ENCODE measurements around the gene CKM. TPM values are rescaled to one million over a fixed set of nuclear protein-coding genes. Genes with fewer than 3 reads are reported as not detected.

Gene CKM
- not detected in 2 replicates for total RNA-seq (2014; rRNA removed; shearing (Covaris generic); ENCODE audit: low replicate concordance)

DNA sequence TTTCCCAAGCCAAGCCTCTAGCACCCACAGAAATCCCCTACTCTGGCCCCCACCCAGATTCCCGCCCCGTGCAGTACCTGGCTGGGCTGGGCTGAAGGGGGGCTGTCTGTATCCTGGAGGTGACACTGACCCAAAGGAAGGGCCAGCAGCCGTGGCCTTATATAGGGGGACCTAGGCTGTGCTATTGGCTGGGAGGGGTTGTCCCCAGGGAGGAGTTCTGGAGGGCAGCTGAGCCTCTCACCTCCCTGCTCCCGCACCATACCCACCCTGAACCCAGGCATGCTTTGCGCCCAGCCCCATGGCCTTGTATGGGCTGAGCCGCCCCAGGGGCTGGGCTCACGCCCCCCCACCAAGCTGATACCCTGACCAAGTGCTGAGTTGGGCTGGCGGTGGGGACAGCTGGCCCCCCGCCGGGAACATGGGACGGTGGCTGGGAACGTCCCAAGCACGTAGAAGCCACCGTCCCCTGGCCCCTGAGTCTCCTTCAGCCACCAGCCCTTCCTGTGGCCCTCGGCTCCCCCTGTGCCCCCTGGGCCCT lies at the start of gene CKM:
TSS of gene CKM (minus strand) at position 132 of the 538 bp plus-strand sequence. CDS start 3,162 bp downstream, outside the sequence.
- DNase-seq = no peak
- H3K36me3 ChIP-seq = no peaks in the 10 kb centered on the region
- H3K4me3 ChIP-seq = no peak within 1 kb of the TSS
- no peaks in the 10 kb centered on the region for H3K9me3 ChIP-seq
- H3K27me3 ChIP-seq = no peaks in the 10 kb centered on the region; the same call in 1 of the 2 replicates

DNA sequence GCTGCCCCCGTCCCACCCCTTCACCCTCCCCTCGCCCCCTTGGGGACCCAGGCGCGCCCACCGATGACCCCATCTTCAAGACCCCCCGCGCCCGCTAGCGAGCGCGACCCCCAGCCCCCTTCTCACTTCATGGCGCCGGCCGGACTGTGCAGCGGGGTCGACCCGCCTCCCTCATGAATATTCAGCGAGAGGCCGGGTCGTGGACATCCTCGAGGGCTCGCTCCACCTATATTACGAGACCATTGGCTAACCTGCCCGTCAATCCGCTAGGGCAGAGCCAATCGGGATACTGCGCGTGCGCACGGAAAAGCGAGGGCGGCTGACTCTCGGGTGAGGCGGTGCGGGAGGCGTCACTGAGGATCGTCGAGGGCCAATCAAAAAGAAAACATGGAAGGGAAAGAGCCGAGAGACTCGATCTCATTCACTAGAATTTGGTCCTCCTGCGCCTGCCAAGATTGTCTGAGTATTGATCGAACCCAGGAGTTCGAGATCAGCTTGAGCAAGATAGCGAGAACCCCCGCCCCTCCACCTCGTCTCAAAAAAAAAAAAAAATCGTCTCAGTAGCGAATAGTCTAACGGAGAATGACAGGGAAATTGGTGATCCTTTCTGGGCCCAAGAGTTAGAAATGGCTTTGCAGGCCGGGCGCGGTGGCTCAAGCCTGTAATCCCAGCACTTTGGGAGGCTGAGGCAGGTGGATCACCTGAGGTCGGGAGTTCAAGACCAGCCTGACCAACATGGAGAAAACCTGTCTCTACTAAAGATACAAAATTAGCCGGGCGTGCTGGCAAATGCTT lies 47.9 kb upstream of the CKM start, which contains the start of gene ERCC2:
TSS of gene ERCC2 (minus strand) at position 164 of the 795 bp plus-strand sequence. CDS start at position 131, 33 bp downstream.
- H3K9me3 ChIP-seq = no peaks in the 10 kb centered on the region
- peak within 1 kb of the TSS; percentile 76 for H3K4me3 ChIP-seq
- no peaks in the 10 kb centered on the region for H3K27me3 ChIP-seq
- peak; percentile 99 for DNase-seq
- H3K36me3 ChIP-seq = peaks cover 30% of the 10 kb centered on the region

DNA sequence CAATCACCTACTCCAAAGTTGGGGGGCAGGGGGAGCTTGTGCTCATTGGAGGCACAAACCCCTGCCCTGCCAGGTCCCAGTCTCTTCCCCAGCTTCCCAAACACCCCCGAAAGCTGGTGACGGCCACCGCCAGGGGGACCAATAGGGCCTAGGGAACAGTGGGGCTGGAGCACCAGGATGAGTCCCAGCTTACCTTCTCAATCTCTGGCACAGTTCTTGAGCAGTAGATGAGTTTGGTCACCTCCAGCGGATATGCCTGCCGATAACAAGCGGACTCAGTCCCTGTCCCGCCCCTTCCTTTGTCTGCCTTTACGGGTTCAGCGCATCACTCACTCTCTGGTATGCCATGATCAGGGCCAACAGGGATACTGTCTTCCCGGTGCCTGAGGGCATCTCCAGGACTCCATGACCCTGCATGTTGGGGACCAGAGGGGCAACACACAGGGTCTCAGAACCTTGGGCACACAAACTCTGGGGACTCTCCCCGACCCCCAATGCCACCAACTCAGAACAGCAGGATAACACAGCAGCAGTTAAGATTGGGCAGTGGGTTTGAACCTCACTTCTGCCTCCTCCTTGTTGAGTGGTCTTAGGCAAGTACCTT lies 46.2 kb upstream of the CKM start:
- peak overlapping the region; percentile 76 for H3K4me3 ChIP-seq
- no peak for DNase-seq
- no peaks in the 10 kb centered on the region for H3K9me3 ChIP-seq
- H3K36me3 ChIP-seq = peaks cover 43% of the 10 kb centered on the region
- no peaks in the 10 kb centered on the region for H3K27me3 ChIP-seq

DNA sequence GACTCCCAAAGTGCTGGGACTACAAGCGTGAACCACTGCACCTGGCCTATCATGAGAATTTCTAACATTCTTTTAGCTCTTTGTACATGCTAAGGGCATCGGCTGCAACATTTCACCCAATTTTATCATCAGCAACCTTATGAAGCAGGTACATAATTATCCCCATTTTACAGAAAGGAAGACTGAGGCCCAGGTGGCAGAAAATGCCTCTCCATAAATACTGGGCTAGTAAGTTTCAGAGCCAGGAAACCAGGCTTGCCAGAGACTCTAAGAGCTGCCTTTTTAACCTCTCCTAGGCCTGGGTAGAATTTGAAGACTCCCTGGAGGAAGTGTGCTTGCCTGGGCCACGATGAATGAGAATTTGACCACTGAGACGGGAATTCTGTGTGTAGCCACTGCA lies 45.5 kb upstream of the CKM start:
- Histone ChIP-seq H3K9me3 (no peaks in the 10 kb centered on the region), H3K27me3 (no peaks in the 10 kb centered on the region), H3K36me3 (peaks cover 48% of the 10 kb centered on the region), H3K4me3 (no peak overlapping the region; the same call in 1 of the 2 replicates)
- DNase-seq = no peak

DNA sequence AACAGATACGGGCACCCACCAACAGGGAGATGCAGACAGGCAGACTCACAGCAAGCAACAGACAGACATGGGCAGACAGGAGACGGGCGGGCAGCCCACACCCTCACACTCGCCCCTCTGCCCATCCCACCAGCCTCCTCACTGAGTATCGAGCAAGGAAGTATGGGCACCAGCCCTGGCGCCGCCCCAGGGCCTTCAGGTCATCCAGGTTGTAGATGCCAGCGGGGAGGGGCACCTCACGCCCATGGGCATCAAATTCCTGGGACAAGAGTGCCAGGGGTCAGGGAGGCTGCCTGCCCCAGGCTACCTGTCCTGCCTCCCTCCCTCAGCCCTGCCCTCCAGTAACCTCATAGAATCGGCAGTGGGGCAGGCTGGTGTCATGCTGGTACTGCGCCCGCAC lies 42.0 kb upstream of the CKM start:
- no peaks in the 10 kb centered on the region for H3K9me3 ChIP-seq
- no peaks in the 10 kb centered on the region for H3K27me3 ChIP-seq
- H3K4me3 ChIP-seq = no peak overlapping the region
- no peak for DNase-seq
- H3K36me3 ChIP-seq = peaks cover 74% of the 10 kb centered on the region

DNA sequence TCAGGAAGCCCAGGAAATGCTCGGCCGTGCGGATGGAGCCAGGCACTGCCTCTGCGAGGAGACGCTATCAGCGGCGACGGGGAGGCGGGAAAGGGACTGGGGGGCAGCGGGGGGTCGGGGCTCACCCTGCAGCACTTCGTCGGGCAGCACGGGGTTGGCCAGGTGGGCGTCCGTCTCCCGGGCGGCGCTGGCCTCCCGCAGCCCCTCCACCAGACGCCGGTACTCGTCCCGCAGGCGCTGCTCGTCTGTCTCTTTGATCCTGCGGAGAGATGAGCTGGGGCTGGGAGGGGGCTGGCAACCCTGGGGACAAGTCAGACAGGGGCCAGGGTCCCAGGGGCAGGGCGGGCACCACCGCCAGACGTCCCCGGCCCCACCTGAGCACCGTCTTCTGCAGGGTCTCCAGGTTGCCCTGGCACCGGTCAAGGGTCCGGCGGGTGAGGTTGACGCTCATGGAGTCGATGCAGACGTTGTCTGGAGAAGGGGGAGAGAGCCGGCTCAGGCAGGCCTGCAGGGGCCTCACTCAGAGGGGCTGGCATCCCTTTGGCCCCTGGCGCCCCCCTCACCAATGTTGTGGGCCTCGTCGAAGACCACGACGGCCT lies 41.3 kb upstream of the CKM start:
- H3K36me3 ChIP-seq = peaks cover 78% of the 10 kb centered on the region
- H3K9me3 ChIP-seq = no peaks in the 10 kb centered on the region
- no peak for DNase-seq
- no peak overlapping the region for H3K4me3 ChIP-seq
- no peaks in the 10 kb centered on the region for H3K27me3 ChIP-seq

DNA sequence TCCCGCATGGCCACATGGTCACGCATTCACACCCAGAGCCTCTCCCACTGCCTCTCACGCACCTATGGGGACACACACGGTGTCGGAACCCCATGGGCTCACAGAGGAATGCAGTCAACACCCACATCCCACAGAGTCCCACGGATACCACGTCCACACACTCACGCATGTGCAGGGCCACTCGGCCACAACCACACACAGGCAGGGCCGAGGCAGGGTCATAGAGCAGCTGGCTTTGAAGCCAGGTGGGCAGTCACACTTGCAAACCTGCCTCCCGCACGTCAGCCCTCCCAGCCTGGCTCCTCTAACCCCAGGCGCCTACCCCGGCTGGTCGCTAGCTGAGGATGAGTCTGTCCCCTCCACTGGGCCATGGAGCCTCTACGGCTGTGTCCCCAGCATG lies 39.6 kb upstream of the CKM start:
- H3K4me3 ChIP-seq = no peak overlapping the region
- H3K27me3 ChIP-seq = no peaks in the 10 kb centered on the region
- no peaks in the 10 kb centered on the region for H3K9me3 ChIP-seq
- no peak for DNase-seq
- H3K36me3 ChIP-seq = peaks cover 83% of the 10 kb centered on the region

DNA sequence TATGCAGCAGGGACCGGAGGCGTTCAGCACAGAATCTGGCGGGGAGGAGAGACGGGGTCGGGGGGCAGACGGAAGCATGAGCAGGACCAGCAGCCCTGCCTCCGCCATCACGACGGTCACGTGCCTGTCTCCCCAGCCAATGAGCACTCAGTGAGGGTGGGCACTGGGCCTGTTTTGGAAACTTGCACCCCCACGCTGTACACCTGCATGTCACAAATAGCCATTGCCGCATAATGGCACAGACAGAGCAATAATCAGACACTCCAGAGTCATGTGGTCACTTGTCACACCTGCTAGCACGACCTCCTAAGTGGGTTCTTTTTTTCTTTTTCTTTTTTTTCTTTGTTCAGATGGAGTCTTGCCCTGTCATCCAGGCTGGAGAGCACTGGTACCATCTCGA lies 38.9 kb upstream of the CKM start:
- no peak for DNase-seq
- no peaks in the 10 kb centered on the region for H3K27me3 ChIP-seq
- H3K9me3 ChIP-seq = no peaks in the 10 kb centered on the region
- H3K36me3 ChIP-seq = peaks cover 84% of the 10 kb centered on the region
- H3K4me3 ChIP-seq = no peak overlapping the region

DNA sequence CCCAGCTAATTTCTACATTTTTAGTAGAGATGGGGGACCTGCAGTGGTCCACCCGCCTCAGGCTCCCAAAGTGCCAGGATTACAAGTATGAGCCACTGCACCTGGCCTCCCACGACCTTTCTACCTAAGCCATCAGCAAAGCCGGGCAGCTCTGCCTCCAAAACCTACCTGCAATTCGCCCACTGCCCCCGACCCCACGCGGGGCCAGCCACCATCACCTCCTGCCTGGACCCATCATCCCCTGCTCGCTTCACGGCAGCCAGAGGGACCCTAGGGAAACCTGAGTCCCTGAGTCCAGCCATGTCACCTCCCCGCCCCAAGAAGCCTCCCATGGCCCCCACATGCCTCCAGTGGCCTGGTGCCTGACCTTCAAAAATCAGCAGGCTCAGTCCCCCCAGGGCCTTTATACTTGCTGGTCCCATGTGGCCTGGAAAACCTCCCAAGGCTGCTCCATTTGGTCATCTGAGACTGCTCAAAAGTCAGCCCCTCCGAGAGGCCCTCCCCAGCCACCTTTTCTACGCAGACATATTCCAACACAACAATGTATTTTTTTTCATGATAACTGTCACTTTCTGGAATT lies 35.6 kb upstream of the CKM start:
- no peak for DNase-seq
- Histone ChIP-seq H3K36me3 (peaks cover 92% of the 10 kb centered on the region), H3K9me3 (no peaks in the 10 kb centered on the region), H3K27me3 (no peaks in the 10 kb centered on the region), H3K4me3 (no peak overlapping the region)

DNA sequence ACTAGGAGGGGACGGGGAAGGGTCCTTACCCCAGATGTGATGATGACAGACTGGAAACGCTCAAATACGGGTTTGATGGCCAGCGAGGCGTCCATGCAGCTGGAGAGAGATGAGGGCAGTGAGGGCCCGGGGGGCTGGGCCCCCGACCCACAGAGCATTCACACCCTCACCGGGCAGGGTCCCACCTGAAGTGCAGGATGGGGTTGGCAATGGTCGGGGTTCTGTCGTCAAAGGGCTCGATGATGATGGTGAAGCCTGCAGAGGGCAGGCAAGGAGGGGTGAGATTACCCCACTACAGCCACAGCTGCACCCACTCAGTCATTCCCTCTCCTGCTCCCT lies 34.7 kb upstream of the CKM start:
- DNase-seq = no peak
- Histone ChIP-seq H3K4me3 (no peak overlapping the region), H3K36me3 (peaks cover 90% of the 10 kb centered on the region), H3K27me3 (no peaks in the 10 kb centered on the region), H3K9me3 (no peaks in the 10 kb centered on the region)

DNA sequence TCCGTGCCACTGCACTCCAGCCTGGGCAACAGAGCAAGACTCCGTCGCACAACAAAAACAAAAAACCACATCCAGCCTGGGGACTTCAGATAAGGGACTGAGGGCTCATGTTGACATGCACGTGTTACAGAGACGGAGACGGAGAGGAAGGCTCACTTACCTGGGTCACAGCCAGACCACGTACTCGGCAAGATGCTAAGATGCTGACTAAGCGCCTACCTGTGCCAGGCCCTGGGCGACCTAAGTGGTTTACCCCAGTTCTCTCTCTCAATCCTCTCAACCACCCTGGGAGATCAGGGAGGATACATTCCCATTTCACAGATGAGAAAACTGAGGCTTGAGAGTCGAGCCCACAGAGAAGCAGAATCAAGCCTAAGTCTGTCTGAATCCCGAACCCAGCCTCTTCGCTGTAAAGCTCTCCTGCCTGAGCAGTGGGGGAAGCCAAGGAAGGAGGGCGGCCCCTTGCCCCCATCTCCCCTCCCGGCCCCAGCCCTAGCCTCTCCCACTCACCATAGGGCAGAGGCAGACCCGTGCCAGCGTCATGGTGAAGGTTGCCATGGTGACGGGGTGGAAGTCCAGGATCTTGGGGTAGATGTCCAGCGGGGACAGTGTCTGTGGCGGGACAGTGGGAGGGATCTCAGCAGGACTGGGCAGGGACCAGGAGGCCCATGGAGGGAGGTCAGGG lies 34.2 kb upstream of the CKM start:
- Histone ChIP-seq H3K4me3 (no peak overlapping the region), H3K27me3 (no peaks in the 10 kb centered on the region), H3K9me3 (no peaks in the 10 kb centered on the region), H3K36me3 (peaks cover 90% of the 10 kb centered on the region)
- no peak for DNase-seq

DNA sequence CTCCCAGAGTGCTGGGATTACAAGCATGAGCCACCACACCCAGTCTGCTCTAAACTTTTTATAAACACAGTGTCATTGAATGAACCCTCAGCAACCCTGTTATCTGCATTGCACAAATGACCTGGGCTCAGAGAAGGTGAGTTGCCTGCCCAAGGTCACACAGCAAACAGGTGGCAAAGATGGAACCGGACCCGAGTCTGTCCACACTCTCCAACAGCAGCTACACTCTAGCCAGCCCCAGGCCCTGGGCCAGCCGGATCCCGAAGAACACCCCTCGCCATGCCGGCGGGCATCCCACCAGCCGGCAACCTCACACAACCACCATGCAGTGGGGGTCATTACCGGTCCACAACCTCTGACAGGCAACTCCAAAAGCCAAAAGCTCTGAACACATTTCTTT lies 33.2 kb upstream of the CKM start:
- H3K9me3 ChIP-seq = no peaks in the 10 kb centered on the region
- no peak for DNase-seq
- H3K36me3 ChIP-seq = peaks cover 92% of the 10 kb centered on the region
- H3K4me3 ChIP-seq = no peak overlapping the region
- no peaks in the 10 kb centered on the region for H3K27me3 ChIP-seq

DNA sequence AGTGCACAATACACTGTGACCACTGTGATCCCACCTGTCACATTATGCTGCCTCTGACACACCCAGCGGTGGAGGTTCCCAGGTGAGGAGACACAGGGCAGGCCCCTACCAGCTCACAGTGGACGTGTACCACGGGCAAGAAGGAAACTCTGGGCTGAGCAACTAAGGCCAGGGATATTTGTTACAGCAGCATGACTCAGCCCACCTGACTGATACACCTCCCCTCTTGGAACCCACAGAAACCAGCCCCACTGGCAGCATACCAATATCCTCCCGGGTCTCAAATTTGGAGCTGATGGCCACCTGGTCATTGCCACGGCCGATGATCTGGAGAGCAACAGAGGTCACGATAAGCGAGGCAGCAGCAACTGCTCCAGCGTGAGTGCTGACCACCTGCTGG lies 32.7 kb upstream of the CKM start:
- DNase-seq = no peak
- no peaks in the 10 kb centered on the region for H3K9me3 ChIP-seq
- H3K27me3 ChIP-seq = no peaks in the 10 kb centered on the region
- no peak overlapping the region for H3K4me3 ChIP-seq
- peaks cover 90% of the 10 kb centered on the region for H3K36me3 ChIP-seq

DNA sequence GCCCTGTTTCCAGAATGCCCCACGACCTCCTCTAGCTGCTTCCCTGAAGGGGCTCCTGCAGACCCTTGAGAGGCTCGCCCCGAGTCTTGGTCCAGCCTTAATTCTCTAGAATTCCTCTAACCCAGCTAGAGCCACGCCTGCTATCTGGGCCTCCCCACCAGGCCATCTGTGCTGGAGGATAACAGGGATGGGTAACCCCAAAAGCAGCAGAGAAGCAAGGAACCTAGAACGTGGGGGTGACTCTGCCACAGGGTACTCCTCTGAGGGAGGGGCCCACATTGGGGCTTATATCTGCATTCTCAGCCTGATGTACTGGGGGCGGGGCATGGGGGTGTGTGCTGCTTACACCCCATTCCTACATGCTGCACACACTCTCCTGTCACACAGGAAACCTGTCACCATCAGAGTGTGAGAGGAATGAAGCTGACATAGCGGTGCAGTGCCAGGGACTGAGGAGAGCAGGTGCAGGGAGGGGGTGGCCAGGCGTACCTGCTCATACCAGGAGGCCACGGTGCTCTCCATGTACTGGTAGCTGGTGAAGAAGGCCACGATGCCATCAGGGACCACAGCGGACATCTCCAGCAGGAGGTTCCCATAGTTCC lies 31.7 kb upstream of the CKM start:
- Histone ChIP-seq H3K27me3 (no peaks in the 10 kb centered on the region), H3K9me3 (no peaks in the 10 kb centered on the region), H3K4me3 (no peak overlapping the region), H3K36me3 (peaks cover 84% of the 10 kb centered on the region)
- DNase-seq = no peak

DNA sequence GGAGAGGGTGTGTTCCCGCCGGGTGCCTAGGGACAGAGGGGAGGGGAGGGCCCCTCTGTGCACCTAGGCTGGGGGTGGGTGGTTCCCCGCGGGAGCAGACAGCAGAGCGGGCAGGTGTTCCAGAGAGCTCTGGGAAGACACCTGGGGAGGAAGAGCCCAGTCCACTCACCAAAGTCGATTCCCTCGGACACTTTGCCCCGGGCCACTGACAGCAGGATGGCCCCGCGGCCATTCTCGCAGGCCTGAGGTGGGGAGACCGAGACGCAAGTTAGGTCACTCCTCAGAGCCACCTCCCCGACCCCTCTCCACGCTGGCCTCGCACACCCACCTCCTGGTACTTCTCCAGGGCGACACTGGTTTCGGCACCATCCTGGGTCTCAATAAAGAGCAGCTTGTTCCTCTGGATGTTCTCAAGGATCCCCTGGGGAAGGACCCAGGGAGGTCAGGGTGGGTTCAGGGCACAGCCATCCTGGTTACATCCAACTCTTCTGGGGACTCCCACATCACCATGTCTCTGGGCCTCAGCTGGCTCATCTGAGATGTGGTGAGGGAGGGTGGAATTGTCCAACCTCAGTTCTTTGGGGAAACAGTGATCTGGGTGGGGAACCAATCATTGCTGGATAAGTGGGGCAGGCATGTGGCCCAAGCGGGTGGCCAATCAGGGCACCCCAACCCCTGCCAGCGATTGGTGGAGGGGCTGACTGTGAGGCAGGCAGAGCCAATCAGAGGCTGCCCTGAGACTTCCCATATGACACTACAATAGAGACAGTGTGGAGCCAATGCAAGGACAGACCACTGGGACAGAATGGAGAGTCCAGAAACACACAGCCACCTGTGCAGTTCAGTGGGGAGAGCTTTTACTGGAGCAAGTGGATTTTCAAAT lies 30.5 kb upstream of the CKM start:
- Histone ChIP-seq H3K27me3 (no peaks in the 10 kb centered on the region), H3K9me3 (no peaks in the 10 kb centered on the region), H3K36me3 (peaks cover 73% of the 10 kb centered on the region), H3K4me3 (no peak overlapping the region)
- DNase-seq = no peak

Measured in MG63 (cell line).